GM12865 (cell line): ENCODE results near the gene MAP3K12.
A peak's percentile ranks its signal among the peaks of the same experiment; 100 is the strongest.

Experiments
- DNase-seq: peaks from one replicate; pipeline ENCODE4 v3.0.0; 2010; ENCODE audit warnings: low read depth
- H3K4me3 ChIP-seq: 2 replicates; pipeline ENCODE4 v1.5.1; 2011; ENCODE audit warnings: mild to moderate bottlenecking, low read depth, low read length, control low read depth
- CTCF ChIP-seq: IDR thresholded peaks from 2 replicates; pipeline ENCODE4 v1.5.1; 2011; ENCODE audit warnings: low read length, control low read depth, low read depth, inconsistent platforms; ENCODE audit not compliant: insufficient read depth; ENCODE audit errors: missing control alignments

Gene MAP3K12

DNA sequence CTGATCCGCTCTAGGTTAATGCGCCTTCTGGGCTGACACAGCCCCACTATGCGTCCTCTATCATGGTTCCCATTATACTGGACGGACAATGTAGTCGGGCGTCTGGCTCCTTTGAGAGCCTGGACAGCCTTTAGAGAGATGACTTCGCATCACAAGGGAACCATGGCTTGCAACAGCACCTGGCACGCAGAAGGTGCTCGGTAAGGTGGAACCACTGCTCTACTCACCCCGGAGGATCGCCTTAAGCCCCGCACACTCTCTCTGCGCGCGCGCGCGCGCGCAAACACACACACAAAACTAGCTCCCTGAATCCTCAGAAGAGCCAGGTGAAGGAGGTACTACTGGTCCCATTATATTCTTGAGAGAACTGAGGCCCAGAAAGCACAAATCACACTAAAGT, 7.1 kb downstream of the MAP3K12 start:
- H3K4me3 ChIP-seq: no peak overlapping the region
- no peak for DNase-seq
- TF ChIP-seq CTCF: no peak

DNA sequence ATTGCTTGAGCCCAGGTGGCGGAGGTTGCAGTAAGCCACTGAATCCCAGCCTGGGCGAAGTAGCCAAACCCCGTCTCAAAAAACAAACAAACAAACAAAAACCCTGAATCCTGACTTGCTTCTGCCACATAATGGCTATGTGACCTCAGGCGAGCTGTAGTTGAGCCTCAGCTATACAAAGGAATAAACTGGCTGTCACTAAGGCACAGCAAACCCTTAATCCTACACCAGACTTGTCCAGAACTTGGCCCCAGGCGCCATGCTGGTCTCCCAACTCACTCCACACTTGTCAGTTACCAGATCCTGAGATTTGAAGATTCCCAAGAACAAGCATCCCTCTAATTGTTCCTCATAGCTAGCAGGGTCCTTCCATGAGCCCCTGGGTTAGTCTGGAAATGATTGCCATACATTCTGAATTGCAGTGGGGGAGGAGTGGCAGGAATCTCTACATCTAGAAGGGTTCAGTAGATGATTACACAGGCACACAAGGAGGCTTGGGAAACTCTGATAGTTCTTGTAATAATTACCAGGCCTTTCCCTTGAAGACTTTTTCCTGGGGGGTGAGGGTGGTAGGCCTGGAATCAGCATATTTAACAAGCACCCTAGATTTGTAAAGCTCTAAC, 9.9 kb downstream of the MAP3K12 start:
- TF ChIP-seq CTCF: no peak
- no peak overlapping the region for H3K4me3 ChIP-seq
- DNase-seq: no peak

DNA sequence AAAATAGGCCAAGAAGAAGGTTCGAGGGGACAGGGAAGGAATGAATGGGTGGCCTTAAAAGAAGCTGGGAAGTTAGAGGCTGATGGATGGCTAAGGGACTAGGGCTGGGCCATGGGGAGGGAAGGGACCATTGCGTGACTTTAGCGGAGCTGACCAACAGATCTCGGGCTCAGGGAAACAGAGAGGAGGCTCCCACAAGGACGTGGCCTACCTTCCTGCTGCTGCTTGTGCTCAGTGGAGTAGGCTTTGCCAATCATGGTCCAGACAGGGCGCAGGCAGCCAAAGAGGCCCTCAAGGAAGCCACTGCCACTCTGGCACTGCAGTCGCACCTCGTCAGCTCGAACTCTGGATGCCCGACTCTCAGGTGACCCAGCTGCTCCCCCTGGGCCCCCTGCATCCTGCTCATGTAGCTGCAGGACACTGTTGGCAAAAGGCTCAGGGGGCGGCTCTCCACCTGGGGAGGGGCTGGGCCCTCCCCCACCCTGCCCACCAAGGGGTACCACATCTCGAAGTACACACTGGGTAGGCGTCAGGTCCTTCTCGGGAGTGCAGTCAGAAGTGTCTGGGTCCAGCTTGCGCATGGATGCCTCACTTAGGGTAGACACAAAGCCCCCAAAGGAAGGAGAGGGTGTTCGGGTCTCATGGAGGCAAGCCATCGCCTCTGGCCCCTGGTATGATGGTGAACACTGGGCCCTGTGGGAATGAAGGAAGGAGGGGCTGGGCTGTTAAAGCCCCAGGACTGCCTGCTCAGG, 12.3 kb downstream of the MAP3K12 start:
- no peak for DNase-seq
- H3K4me3 ChIP-seq: no peak overlapping the region
- no peak for TF ChIP-seq CTCF

- H3K4me3 ChIP-seq: no peak overlapping the region
- no peak for TF ChIP-seq CTCF
- DNase-seq: no peak
Measured at GRCh38 chr12:53485955-53486735, 13.1 kb downstream of the MAP3K12 start.

GRCh38 chr12:53484686-53485575, 14.3 kb downstream of the MAP3K12 start:
- no peak overlapping the region for H3K4me3 ChIP-seq
- DNase-seq: no peak
- TF ChIP-seq CTCF: no peak

GRCh38 chr12:53483979-53484377, 15.3 kb downstream of the MAP3K12 start:
- TF ChIP-seq CTCF: no peak
- peak; percentile 26 for DNase-seq
- no peak overlapping the region for H3K4me3 ChIP-seq
